Prostate gland (tissue), 2 donors: Measurements from ENCODE around the gene FBXO11. TPM values are rescaled to one million over a fixed set of nuclear protein-coding genes. Genes with fewer than 3 reads are reported as not detected.

ENCODE experiments used
- DNase-seq: peaks from one replicate; pipeline ENCODE4 v3.0.0-alpha.2; 2019; ENCODE audit warnings: low spot score
- H3K27ac ChIP-seq, 2 donors: fragments of 200-600 bp; sonication (generic); 2 replicates each; pipeline ENCODE4 v1.5.1; 2017 to 2019
- H3K27me3 ChIP-seq: fragments of 200-600 bp; sonication (generic); replicated peaks from 2 replicates; pipeline ENCODE4 v1.5.1; 2019; ENCODE audit not compliant: insufficient read depth
- H3K36me3 ChIP-seq, 2 donors: fragments of 200-600 bp; sonication (generic); 1 replicate in 1 of 2; 2 replicates in 1 of 2; pipeline versions ENCODE4 v1.5.1 to v1.8.1; 2017 to 2019
- H3K4me1 ChIP-seq: fragments of 200-600 bp; sonication (generic); replicated peaks from 2 replicates; pipeline ENCODE4 v1.5.1; 2019
- H3K4me3 ChIP-seq, 2 donors: fragments of 200-600 bp; sonication (generic); 2 replicates each; pipeline ENCODE4 v1.5.1; 2017 to 2019
- H3K9me3 ChIP-seq: fragments of 200-600 bp; sonication (generic); 2 replicates; pipeline ENCODE4 v1.5.1; 2017
- POLR2A ChIP-seq: fragments of 450-650 bp; IDR thresholded peaks from one replicate; pipeline ENCODE4 v1.6.1; 2016; ENCODE audit warnings: antibody characterized with exemption, mild to moderate bottlenecking
- POLR2AphosphoS5 ChIP-seq: sonication (generic); formaldehyde crosslinking; IDR thresholded peaks from one replicate; pipeline ENCODE4 v1.6.1; 2017; ENCODE audit warnings: antibody characterized with exemption
- WGBS: methylation state at CpG from one replicate; pipeline ENCODE4 v1.1.5; 2018; 5-methylcytosine and 5-hydroxymethylcytosine counted together
- intact Hi-C: fragments of 100-400 bp; cut with DNase I; formaldehyde crosslinking; loops from one replicate; pipeline ENCODE4 v1.14.2; 2022
- small RNA-seq, 2 donors: library from RNA; depleted of rRNA; stranded (forward); fragments of <200 nt; gene quantifications; one replicate each; pipeline ENCODE3, GENCODE V24; 2016
- total RNA-seq, 2 donors: library from RNA; depleted of rRNA; stranded (reverse); fragments of >200 nt; gene quantifications; one replicate each; pipeline ENCODE4 v1.1.0, GENCODE V29; 2016
- TF ChIP-seq, protein P1 (sequence below), 4 experiments: fragments of 200-600 bp in 2 of 4; fragments of 450-650 bp in 2 of 4; sonication (generic) in 2 of 4; IDR thresholded peaks; 1 replicate in 3 of 4; 2 replicates in 1 of 4; pipeline ENCODE4 v1.5.1; 2016 to 2019; ENCODE audit warnings: antibody characterized with exemption in 4 of 4, mild to moderate bottlenecking in 2 of 4, moderate library complexity in 2 of 4

FBXO11 gene
- total RNA-seq, 2 donors from 2014 or later = 48.4 to 54.2 TPM

DNA sequence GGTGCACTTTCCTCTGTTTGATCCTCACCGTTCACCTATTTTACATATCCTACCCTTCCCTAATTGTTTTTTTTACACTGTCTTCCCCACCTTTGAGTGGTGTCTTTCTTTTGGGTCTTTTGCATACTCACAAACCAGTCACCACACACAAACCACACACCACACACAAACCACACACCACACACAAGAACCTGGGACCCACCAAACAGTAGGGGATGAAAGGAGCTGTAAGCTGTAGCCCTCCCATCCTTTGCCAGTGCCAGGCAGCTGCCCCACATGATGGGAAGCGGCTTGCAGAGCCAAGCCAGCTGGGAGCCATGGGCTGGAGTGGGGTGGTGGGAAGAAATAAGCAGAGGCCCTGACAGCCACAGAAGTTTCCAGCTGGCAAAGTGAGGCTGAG, 162.2 kb downstream of the FBXO11 start:
- WGBS = 69% methylated on average over 2 of the region's 2 CpGs
- no peaks in the 10 kb centered on the region for H3K9me3 ChIP-seq
- no peaks in the 10 kb centered on the region for H3K36me3 ChIP-seq
- no peak overlapping the region for H3K27ac ChIP-seq
- TF ChIP-seq POLR2A = no peak
- TF ChIP-seq POLR2AphosphoS5 = no peak
- TF ChIP-seq, protein P1, sequence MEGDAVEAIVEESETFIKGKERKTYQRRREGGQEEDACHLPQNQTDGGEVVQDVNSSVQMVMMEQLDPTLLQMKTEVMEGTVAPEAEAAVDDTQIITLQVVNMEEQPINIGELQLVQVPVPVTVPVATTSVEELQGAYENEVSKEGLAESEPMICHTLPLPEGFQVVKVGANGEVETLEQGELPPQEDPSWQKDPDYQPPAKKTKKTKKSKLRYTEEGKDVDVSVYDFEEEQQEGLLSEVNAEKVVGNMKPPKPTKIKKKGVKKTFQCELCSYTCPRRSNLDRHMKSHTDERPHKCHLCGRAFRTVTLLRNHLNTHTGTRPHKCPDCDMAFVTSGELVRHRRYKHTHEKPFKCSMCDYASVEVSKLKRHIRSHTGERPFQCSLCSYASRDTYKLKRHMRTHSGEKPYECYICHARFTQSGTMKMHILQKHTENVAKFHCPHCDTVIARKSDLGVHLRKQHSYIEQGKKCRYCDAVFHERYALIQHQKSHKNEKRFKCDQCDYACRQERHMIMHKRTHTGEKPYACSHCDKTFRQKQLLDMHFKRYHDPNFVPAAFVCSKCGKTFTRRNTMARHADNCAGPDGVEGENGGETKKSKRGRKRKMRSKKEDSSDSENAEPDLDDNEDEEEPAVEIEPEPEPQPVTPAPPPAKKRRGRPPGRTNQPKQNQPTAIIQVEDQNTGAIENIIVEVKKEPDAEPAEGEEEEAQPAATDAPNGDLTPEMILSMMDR (IDR thresholded peaks at IDR 0.05) = no peak
- H3K4me3 ChIP-seq = no peak overlapping the region
- intact Hi-C loops = no loop called here
- H3K4me1 ChIP-seq = no peaks in the 10 kb centered on the region
- H3K27me3 ChIP-seq = no peaks in the 10 kb centered on the region
- DNase-seq = no peak

DNA sequence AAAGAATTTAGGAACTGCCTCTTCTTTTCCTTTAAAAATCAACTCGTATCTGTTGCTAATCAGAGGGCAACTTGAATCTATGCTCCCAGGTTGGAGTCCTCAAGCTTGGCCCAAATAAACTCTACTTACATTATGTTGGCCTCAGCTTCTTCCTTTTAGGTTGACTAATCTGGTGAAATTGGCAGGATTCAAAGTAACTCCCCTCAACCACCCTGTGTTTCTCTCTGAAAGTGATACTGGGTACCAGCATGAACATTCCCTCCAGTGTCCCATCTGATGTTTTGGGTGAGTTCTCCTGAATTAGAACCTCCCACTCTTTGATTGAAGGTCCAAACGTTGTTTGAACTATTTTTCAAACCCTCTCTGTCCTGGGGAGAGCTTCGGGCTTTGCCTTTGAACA, 164.7 kb downstream of the FBXO11 start:
- intact Hi-C loops = no loop called here
- DNase-seq = no peak
- Histone ChIP-seq H3K4me3 (no peak overlapping the region), H3K36me3 (no peaks in the 10 kb centered on the region), H3K27me3 (no peaks in the 10 kb centered on the region), H3K4me1 (no peaks in the 10 kb centered on the region), H3K27ac (no peak overlapping the region), H3K9me3 (no peaks in the 10 kb centered on the region)
- 66% methylated on average over 3 of the region's 3 CpGs for WGBS
- TF ChIP-seq, protein P1 (IDR thresholded peaks at IDR 0.05) = no peak
- TF ChIP-seq POLR2A (no peak), POLR2AphosphoS5 (no peak)

DNA sequence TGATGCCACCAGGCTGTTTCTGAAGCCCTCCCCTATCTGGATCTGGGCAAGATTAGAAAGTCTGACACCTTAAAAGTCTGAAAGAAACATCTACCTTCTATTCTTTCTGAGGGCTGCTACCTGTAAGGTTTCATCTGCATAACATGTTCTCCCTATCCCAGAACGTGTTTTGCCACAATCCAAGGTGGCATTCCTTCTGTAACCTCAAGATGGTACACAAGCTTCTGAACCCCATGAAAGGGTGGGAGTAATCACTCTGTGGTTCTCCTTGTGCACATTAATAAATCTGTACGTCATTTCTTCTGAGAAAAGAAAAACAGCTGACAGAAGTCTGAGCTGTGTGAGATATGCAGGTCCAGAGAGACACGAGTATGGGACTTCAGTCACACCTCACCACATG, 165.2 kb downstream of the FBXO11 start:
- intact Hi-C loops = no loop called here
- Histone ChIP-seq H3K27ac (no peak overlapping the region), H3K4me1 (no peaks in the 10 kb centered on the region), H3K9me3 (no peaks in the 10 kb centered on the region), H3K36me3 (no peaks in the 10 kb centered on the region), H3K27me3 (no peaks in the 10 kb centered on the region), H3K4me3 (no peak overlapping the region)
- WGBS = 66% methylated on average over 3 of the region's 3 CpGs
- no peak for DNase-seq
- TF ChIP-seq, protein P1 (IDR thresholded peaks at IDR 0.05) = no peak
- TF ChIP-seq POLR2AphosphoS5 (no peak), POLR2A (no peak)

Small RNA genes lying within 50 kb of the gene (small RNA-seq; reads per million reads assigned to genes)
- gene RF00026 (0 reads per million in 2 donors), gene RPL36AP15 (0 reads per million in 2 donors)

Other genes with a start within 250 kb of the FBXO11 start
- 10 to 100 TPM; 51.6 to 71.7 TPM for gene MSH6, start 123.4 kb downstream of the FBXO11 start, total RNA-seq